ELR (cell line): ENCODE data around the gene CLDN12.

Experiments used
- DNase-seq: peaks from one replicate; pipeline ENCODE4 v3.0.0-alpha.2; 2015; ENCODE audit warnings: low read depth

Gene CLDN12

GRCh38 chr7:90433221-90433620 lies 30.0 kb downstream of the CLDN12 start:
- no peak for DNase-seq

- DNase-seq = no peak
Observed at GRCh38 chr7:90445633-90446032, 42.4 kb downstream of the CLDN12 start.

- no peak for DNase-seq
Observed at GRCh38 chr7:90446137-90446899, 43.1 kb downstream of the CLDN12 start.

GRCh38 chr7:90453259-90453891 lies 50.1 kb downstream of the CLDN12 start:
- no peak for DNase-seq

DNA sequence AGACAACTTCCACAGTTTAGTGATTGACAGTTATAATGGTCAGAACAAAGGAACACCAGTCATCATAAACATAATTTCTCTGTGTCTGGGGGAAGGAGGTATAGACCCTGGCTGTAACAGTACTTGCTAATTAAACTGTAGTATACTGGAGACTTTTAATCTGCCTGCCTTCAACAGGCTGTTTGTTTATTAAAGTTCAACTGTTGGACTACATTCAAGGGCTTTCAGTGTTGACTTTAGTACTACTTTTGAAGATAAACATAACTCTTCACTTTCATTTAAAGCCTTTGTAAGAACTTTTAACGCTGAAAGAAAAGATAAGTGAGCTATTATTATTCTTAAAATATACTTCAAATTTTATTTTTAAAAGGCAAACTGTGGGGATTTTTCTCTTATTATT lies 50.7 kb downstream of the CLDN12 start:
- DNase-seq = no peak

DNA sequence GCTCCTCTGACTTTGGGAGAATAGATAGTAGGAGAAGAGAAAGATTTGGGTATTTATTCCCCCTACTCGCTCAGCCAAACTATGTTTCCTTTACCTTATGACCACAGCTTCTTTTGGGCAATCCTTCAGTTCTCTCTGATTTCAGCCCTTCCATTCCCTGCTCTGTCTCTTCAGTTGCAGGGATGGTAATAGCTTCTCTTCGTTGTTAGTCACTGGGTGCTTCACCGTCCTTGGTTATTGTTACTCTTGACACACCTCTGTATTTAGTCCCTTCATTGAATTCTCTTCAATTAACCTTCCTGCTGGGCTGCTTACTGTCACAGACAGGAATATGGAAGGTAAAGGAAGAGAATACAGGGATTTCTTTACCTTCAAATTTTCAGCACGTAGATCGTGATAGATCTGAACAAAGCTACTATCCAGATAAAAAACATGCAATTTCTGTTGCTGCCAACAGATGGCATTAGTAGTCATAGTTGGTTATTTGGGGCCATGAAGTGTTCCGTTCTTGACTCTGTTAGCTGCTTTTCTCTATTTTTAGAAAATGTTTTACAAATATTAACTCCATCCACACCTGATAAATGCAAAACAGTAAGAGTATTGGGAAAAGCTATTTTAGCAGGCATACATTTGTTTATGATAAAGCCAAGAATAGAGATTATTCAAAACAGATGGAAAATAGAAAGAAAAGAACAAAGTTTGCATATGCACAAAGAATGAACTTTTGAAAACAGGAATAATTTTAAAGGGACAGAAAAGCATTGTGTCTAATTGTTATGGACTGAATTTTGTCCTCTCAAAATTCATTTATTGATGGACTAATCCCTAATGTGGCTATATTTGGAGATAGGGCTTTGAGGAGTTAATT lies 52.1 kb downstream of the CLDN12 start:
- DNase-seq = peak; percentile 57

DNA sequence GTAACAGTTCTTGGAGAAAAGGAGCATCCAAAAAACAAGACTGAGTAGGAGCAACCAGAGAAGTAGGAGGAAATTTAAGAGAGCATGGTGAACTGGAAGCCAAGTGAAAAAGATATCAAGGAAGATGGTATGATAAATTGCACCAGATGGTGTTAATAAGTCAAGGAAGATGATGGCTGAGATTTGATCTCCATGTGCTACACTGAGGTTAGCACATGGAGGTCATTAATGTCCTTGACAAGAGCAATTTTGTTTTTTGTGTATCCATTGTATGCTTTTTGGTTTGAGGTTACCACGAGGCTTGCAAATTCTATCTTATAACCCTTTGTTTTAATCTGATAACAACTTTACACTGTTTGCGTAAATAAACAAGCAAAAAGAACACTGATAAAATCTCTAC lies 54.8 kb downstream of the CLDN12 start:
- no peak for DNase-seq

- DNase-seq = peak; percentile 11
Observed at GRCh38 chr7:90459888-90460287, 56.6 kb downstream of the CLDN12 start.

DNA sequence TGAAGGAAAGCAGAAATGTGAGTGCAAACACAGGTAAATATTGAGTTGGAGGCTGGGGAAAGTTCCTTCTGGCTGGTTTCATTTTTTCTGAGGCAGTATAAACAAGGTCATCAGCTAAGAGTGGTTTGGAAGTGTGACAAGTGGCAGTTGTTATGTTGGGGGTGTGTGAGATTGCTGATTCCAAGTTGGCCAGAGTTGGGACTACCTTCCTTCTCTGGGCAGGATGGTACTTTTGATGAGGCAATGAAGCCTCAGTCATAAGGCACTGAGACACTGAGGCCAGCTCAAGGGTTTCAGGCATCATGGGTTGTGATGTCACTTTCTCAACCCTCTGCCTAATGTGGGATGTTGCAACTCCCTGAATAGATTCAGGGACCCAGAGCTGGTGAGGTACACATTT lies 58.0 kb downstream of the CLDN12 start:
- DNase-seq = no peak

- peak; percentile 12 for DNase-seq
Observed at GRCh38 chr7:90463151-90463628, 59.9 kb downstream of the CLDN12 start.
